Testis (tissue), 2 donors: Measurements from ENCODE around the gene GRM8.

Experiments
- POLR2A ChIP-seq: fragments of 450-650 bp; IDR thresholded peaks from one replicate; pipeline ENCODE4 v1.6.1; 2017; ENCODE audit warnings: antibody characterized with exemption, mild to moderate bottlenecking, moderate library complexity
- TF ChIP-seq, protein P1 (sequence below), 3 experiments: fragments of 450-650 bp in 2 of 3; fragments of 200-600 bp in 1 of 3; sonication (generic) in 1 of 3; IDR thresholded peaks; one replicate each; pipeline ENCODE4 v1.5.1; 2016 to 2019; ENCODE audit warnings: antibody characterized with exemption in 3 of 3, mild to moderate bottlenecking in 2 of 3, moderate library complexity in 1 of 3

- TF ChIP-seq, protein P1, sequence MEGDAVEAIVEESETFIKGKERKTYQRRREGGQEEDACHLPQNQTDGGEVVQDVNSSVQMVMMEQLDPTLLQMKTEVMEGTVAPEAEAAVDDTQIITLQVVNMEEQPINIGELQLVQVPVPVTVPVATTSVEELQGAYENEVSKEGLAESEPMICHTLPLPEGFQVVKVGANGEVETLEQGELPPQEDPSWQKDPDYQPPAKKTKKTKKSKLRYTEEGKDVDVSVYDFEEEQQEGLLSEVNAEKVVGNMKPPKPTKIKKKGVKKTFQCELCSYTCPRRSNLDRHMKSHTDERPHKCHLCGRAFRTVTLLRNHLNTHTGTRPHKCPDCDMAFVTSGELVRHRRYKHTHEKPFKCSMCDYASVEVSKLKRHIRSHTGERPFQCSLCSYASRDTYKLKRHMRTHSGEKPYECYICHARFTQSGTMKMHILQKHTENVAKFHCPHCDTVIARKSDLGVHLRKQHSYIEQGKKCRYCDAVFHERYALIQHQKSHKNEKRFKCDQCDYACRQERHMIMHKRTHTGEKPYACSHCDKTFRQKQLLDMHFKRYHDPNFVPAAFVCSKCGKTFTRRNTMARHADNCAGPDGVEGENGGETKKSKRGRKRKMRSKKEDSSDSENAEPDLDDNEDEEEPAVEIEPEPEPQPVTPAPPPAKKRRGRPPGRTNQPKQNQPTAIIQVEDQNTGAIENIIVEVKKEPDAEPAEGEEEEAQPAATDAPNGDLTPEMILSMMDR (IDR thresholded peaks at IDR 0.05), result no peak
- no peak for TF ChIP-seq POLR2A
Measured at GRCh38 chr7:126578338-126578737, 674.4 kb downstream of the GRM8 start.
